IMR-90 (cell line): ENCODE measurements around the gene CEP170B. TPM values are rescaled to one million over a fixed set of nuclear protein-coding genes. Genes with fewer than 3 reads are reported as not detected.

Source experiments
- ATAC-seq: fragments of 200-7000 bp; cut with Tn5 transposase; 2 replicates; pipeline ENCODE4 v1.9.1; 2020; ENCODE audit warnings: low read depth, mild to moderate bottlenecking, moderate library complexity
- BruUV-seq: library from RNA; stranded (reverse); fragments of 400-500 nt; replicated peaks from 2 replicates; lab custom pipeline; 2021; lab: Mats Ljungman, UMichigan
- CTCF ChIA-PET: fragments of 300-600 bp; formaldehyde crosslinking; extraction: SDS; loops from one replicate; lab custom pipeline; 2021; ENCODE audit warnings: antibody characterized with exemption; lab: Yijun Ruan, JAX
- POLR2A ChIA-PET: fragments of 300-600 bp; sonication (Branson Sonifier 250); formaldehyde crosslinking; loops from one replicate; lab custom pipeline; 2022; ENCODE audit warnings: antibody characterized with exemption; ENCODE audit not compliant: unreplicated experiment; lab: Charles Lee
- DNase-seq: peaks from one replicate; pipeline ENCODE4 v3.0.0; 2013
- H2AFZ ChIP-seq: replicated peaks from 2 replicates; pipeline ENCODE3; 2013; ENCODE audit warnings: low read length, mild to moderate bottlenecking; ENCODE audit not compliant: poor library complexity
- H2AK5ac ChIP-seq: 2 replicates; pipeline ENCODE4 v1.6.1; 2013; ENCODE audit warnings: low read depth, low read length, inconsistent platforms
- H2AK9ac ChIP-seq: replicated peaks from 2 replicates; pipeline ENCODE3; 2013; ENCODE audit warnings: mild to moderate bottlenecking, low read depth, low read length, moderate library complexity; ENCODE audit not compliant: poor library complexity
- H2BK120ac ChIP-seq: 2 replicates; pipeline ENCODE4 v1.6.1; 2013; ENCODE audit warnings: low read depth, low read length, inconsistent platforms
- H2BK15ac ChIP-seq: 3 replicates; pipeline ENCODE4 v1.6.1; 2013; ENCODE audit warnings: low read depth, low read length, inconsistent platforms
- H2BK20ac ChIP-seq: 2 replicates; pipeline ENCODE4 v1.6.1; 2013; ENCODE audit warnings: low read depth, mild to moderate bottlenecking, inconsistent platforms, low read length, moderate library complexity
- H2BK5ac ChIP-seq: 2 replicates; pipeline ENCODE4 v1.6.1; 2013; ENCODE audit warnings: mild to moderate bottlenecking, low read depth, low read length, inconsistent platforms; ENCODE audit not compliant: poor library complexity, severe bottlenecking
- H3K14ac ChIP-seq: replicated peaks from 2 replicates; pipeline ENCODE4 v1.6.1; 2013; ENCODE audit warnings: low read depth, low read length, inconsistent platforms
- H3K18ac ChIP-seq: 2 replicates; pipeline ENCODE4 v1.6.1; 2013; ENCODE audit warnings: low read depth, low read length, control low read depth
- H3K23ac ChIP-seq: 2 replicates; pipeline ENCODE4 v1.6.1; 2013; ENCODE audit warnings: low read depth, low read length, inconsistent platforms
- H3K27ac ChIP-seq: 2 replicates; pipeline ENCODE4 v1.5.1; 2013; ENCODE audit warnings: mild to moderate bottlenecking, control low read depth, low read length; ENCODE audit not compliant: insufficient read depth
- H3K27me3 ChIP-seq: 2 replicates; pipeline ENCODE4 v1.6.1; 2013; ENCODE audit warnings: low read length; ENCODE audit not compliant: control insufficient read depth, insufficient read depth
- H3K36me3 ChIP-seq: 2 replicates; pipeline ENCODE4 v1.6.1; 2013; ENCODE audit warnings: low read length, mixed read lengths; ENCODE audit not compliant: control insufficient read depth, insufficient read depth
- H3K4ac ChIP-seq: 2 replicates; pipeline ENCODE4 v1.6.1; 2013; ENCODE audit warnings: low read depth, low read length, inconsistent platforms
- H3K4me1 ChIP-seq: 2 replicates; pipeline ENCODE4 v1.6.1; 2013; ENCODE audit warnings: low read length, mixed read lengths; ENCODE audit not compliant: control insufficient read depth, insufficient read depth
- H3K4me2 ChIP-seq: 2 replicates; pipeline ENCODE4 v1.6.1; 2013; ENCODE audit warnings: low read depth, mild to moderate bottlenecking, control low read depth, low read length, moderate library complexity
- H3K4me3 ChIP-seq: 2 replicates; pipeline ENCODE4 v1.5.1; 2013; ENCODE audit warnings: low read depth, mild to moderate bottlenecking, control low read depth, low read length, moderate library complexity; ENCODE audit not compliant: insufficient read depth
- H3K56ac ChIP-seq: 2 replicates; pipeline ENCODE4 v1.6.1; 2013; ENCODE audit warnings: low read length, inconsistent platforms; ENCODE audit not compliant: insufficient read depth; ENCODE audit errors: extremely low read depth
- H3K79me1 ChIP-seq, 2 experiments: 2 replicates each; pipeline ENCODE4 v1.6.1; 2013; ENCODE audit warnings: low read length in 2 of 2, inconsistent platforms in 1 of 2, low read depth in 1 of 2
- H3K9ac ChIP-seq: 2 replicates; pipeline ENCODE4 v1.6.1; 2013; ENCODE audit warnings: low read depth, low read length, control low read depth
- H3K9me1 ChIP-seq: 2 replicates; pipeline ENCODE4 v1.6.1; 2013; ENCODE audit warnings: low read length, inconsistent platforms; ENCODE audit not compliant: insufficient read depth
- H3K9me3 ChIP-seq: 2 replicates; pipeline ENCODE4 v1.6.1; 2013; ENCODE audit warnings: low read length; ENCODE audit not compliant: control insufficient read depth, insufficient read depth
- H4K20me1 ChIP-seq: 2 replicates; pipeline ENCODE4 v1.6.1; 2013; ENCODE audit warnings: low read length, inconsistent platforms; ENCODE audit not compliant: insufficient read depth
- H4K5ac ChIP-seq: 2 replicates; pipeline ENCODE4 v1.6.1; 2013; ENCODE audit warnings: mild to moderate bottlenecking, low read depth, low read length, control low read depth
- H4K8ac ChIP-seq, 2 experiments: 2 replicates each; pipeline ENCODE4 v1.6.1; 2013; ENCODE audit warnings: low read depth in 2 of 2, low read length in 2 of 2, control low read depth in 1 of 2, inconsistent platforms in 1 of 2
- H4K91ac ChIP-seq: 2 replicates; pipeline ENCODE4 v1.6.1; 2013; ENCODE audit warnings: low read depth, low read length, inconsistent platforms; ENCODE audit not compliant: insufficient read depth
- CEBPB ChIP-seq: IDR thresholded peaks from 2 replicates; pipeline ENCODE4 v1.6.1; 2012; ENCODE audit warnings: low read depth, low read length, improper control_type of control experiment
- CHD1 ChIP-seq: IDR thresholded peaks from 2 replicates; pipeline ENCODE4 v1.6.1; 2012; ENCODE audit warnings: low read depth, low read length, improper control_type of control experiment
- ELK1 ChIP-seq: fragments of 150-350 bp; IDR thresholded peaks from 2 replicates; pipeline ENCODE4 v1.6.1; 2016; ENCODE audit warnings: low read depth, mild to moderate bottlenecking, low read length, moderate library complexity, borderline replicate concordance
- FOS ChIP-seq: fragments of 150-350 bp; IDR thresholded peaks from 2 replicates; pipeline ENCODE4 v1.6.1; 2016; ENCODE audit warnings: low read depth, low read length
- MAFK ChIP-seq: IDR thresholded peaks from 2 replicates; pipeline ENCODE4 v1.6.1; 2012; ENCODE audit warnings: low read depth, low read length, improper control_type of control experiment
- MAZ ChIP-seq: IDR thresholded peaks from 2 replicates; pipeline ENCODE4 v1.6.1; 2012; ENCODE audit warnings: low read depth, mild to moderate bottlenecking, low read length, improper control_type of control experiment, moderate library complexity, borderline replicate concordance
- MXI1 ChIP-seq: IDR thresholded peaks from 2 replicates; pipeline ENCODE4 v1.6.1; 2012; ENCODE audit warnings: low read depth, mild to moderate bottlenecking, low read length, moderate library complexity, borderline replicate concordance
- NFE2L2 ChIP-seq: fragments of 150-350 bp; IDR thresholded peaks from 2 replicates; pipeline ENCODE4 v1.6.1; 2016; ENCODE audit warnings: low read depth, mild to moderate bottlenecking, low read length
- RAD21 ChIP-seq: IDR thresholded peaks from 2 replicates; pipeline ENCODE4 v1.6.1; 2012; ENCODE audit warnings: low read length, improper control_type of control experiment
- SMC3 ChIP-seq: fragments of 150-350 bp; IDR thresholded peaks from 2 replicates; pipeline ENCODE4 v1.6.1; 2016; ENCODE audit warnings: low read depth, mild to moderate bottlenecking, antibody characterized with exemption, low read length, moderate library complexity
- WGBS, 2 experiments: methylation state at CpG; one replicate each; pipeline versions ENCODE4 v1.1.5 to v1.1.7; 2013; ENCODE audit warnings: missing lambda C conversion rate in 2 of 2; ENCODE audit not compliant: insufficient read length in 1 of 2; ENCODE audit errors: extremely low coverage in 2 of 2; 5-methylcytosine and 5-hydroxymethylcytosine counted together
- dilution Hi-C: fragments of 300-500 bp; cut with HindIII; formaldehyde crosslinking; loops from one replicate; pipeline ENCODE4 v1.14.3; 2018; ENCODE audit warnings: low sequenced_read_pairs; ENCODE audit not compliant: unreplicated experiment
- in situ Hi-C: fragments of 300-500 bp; cut with MboI; formaldehyde crosslinking; loops from 3 replicates; pipeline ENCODE4 v1.14.3; 2019; ENCODE audit warnings: low sequenced_read_pairs, inconsistent platforms, mixed read lengths
- intact Hi-C: fragments of 100-400 bp; cut with micrococcal nuclease; formaldehyde crosslinking; loops from 2 replicates; pipeline ENCODE4 v1.10.0; 2022
- polyA plus RNA-seq, 3 experiments: library from polyadenylated mRNA; depleted of rRNA; stranded (reverse); fragments of >200 nt; gene quantifications; 2 replicates each; pipeline ENCODE4 v1.2.3, GENCODE V29; 2012; ENCODE audit warnings: low replicate concordance in 1 of 3
- total RNA-seq: library from RNA; depleted of rRNA; stranded (reverse); fragments of >200 nt; gene quantifications from 2 replicates; pipeline ENCODE4 v1.2.3, GENCODE V29; 2012
- TF ChIP-seq, protein P1 (sequence below): fragments of 150-350 bp; IDR thresholded peaks from 2 replicates; pipeline ENCODE4 v1.6.1; 2017; ENCODE audit warnings: mild to moderate bottlenecking, antibody characterized with exemption, low read length, low read depth

The CEP170B gene
- total and polyA plus RNA-seq, 2 of the 4 experiments (the other 2 are of a cell fraction), result 3.6 to 13.1 TPM

- 91% methylated on average over 24 of the region's 49 CpGs; no CpG with 5 or more reads in 1 of the 2 experiments for WGBS, 2 experiments
- no TSS peak for BruUV-seq
- H3K14ac ChIP-seq, result no peak overlapping the region
Measured at GRCh38 chr14:104883681-104884361, 18.8 kb downstream of the CEP170B start.

More at GRCh38 chr14:104883681-104884361, 18.8 kb downstream of the CEP170B start:
- Histone ChIP-seq H2AFZ (no peak overlapping the region), H2AK5ac (no peak overlapping the region), H3K79me1 (peaks cover 0 to 6% of the 10 kb centered on the region in 2 experiments; a peak in 1 of 4 replicates), H4K5ac (no peak overlapping the region), H3K56ac (no peak overlapping the region), H2BK5ac (no peak overlapping the region), H3K4me2 (no peak overlapping the region), H3K9me1 (0 out of 2 replicates have a peak, but pooled peaks cover 2% of the 10 kb centered on the region), H3K18ac (no peak overlapping the region), H3K36me3 (peaks cover 49% of the 10 kb centered on the region), H4K8ac (no peak overlapping the region), H3K9me3 (no peaks in the 10 kb centered on the region), H3K23ac (no peak overlapping the region), H3K4ac (no peak overlapping the region), H2BK15ac (no peak overlapping the region), H3K4me3 (no peak overlapping the region), H3K27ac (no peak overlapping the region), H2BK120ac (no peak overlapping the region), H3K4me1 (no peaks in the 10 kb centered on the region), H4K91ac (no peak overlapping the region), H4K20me1 (no peaks in the 10 kb centered on the region), H3K9ac (no peak overlapping the region), H2AK9ac (no peak overlapping the region), H3K27me3 (no peaks in the 10 kb centered on the region), H2BK20ac (no peak overlapping the region)
- no peak for ATAC-seq
- DNase-seq, result no peak
- POLR2A ChIA-PET, result interaction anchor here (0.6 kb wide), 1 partner anchor 135 kb away, joined by 3 read pairs; no protein-coding TSS in a partner anchor
- intact Hi-C loops (no loop called here), dilution Hi-C loops (no loop called here), in situ Hi-C loops (no loop called here)
- TF ChIP-seq ELK1 (no peak), SMC3 (no peak), CHD1 (no peak), NFE2L2 (no peak), MAZ (no peak), MAFK (no peak), CEBPB (no peak), FOS (no peak), MXI1 (no peak), RAD21 (no peak)
- TF ChIP-seq, protein P1, sequence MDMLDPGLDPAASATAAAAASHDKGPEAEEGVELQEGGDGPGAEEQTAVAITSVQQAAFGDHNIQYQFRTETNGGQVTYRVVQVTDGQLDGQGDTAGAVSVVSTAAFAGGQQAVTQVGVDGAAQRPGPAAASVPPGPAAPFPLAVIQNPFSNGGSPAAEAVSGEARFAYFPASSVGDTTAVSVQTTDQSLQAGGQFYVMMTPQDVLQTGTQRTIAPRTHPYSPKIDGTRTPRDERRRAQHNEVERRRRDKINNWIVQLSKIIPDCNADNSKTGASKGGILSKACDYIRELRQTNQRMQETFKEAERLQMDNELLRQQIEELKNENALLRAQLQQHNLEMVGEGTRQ, result no peak
- CTCF ChIA-PET, result no interaction called here
